ENCODE measurements around the gene NAPSA. TPM values are rescaled to one million over a fixed set of nuclear protein-coding genes. Genes with fewer than 3 reads are reported as not detected.

Gene NAPSA
- total RNA-seq, 6 experiments from 2014 or later: 0.19 to 2.2 (median 1.0) TPM

- no peak overlapping the region for H3K4me3 ChIP-seq
- H3K9me3 ChIP-seq: no peaks in the 10 kb centered on the region
- H3K36me3 ChIP-seq: no peaks in the 10 kb centered on the region
- H3K27ac ChIP-seq: no peak overlapping the region
- intact Hi-C loops (cut with DNase I): no loop called here
- H3K4me1 ChIP-seq: no peaks in the 10 kb centered on the region
- TF ChIP-seq POLR2A (IDR thresholded peaks at IDR 0.05): no peak
- TF ChIP-seq, protein P1, sequence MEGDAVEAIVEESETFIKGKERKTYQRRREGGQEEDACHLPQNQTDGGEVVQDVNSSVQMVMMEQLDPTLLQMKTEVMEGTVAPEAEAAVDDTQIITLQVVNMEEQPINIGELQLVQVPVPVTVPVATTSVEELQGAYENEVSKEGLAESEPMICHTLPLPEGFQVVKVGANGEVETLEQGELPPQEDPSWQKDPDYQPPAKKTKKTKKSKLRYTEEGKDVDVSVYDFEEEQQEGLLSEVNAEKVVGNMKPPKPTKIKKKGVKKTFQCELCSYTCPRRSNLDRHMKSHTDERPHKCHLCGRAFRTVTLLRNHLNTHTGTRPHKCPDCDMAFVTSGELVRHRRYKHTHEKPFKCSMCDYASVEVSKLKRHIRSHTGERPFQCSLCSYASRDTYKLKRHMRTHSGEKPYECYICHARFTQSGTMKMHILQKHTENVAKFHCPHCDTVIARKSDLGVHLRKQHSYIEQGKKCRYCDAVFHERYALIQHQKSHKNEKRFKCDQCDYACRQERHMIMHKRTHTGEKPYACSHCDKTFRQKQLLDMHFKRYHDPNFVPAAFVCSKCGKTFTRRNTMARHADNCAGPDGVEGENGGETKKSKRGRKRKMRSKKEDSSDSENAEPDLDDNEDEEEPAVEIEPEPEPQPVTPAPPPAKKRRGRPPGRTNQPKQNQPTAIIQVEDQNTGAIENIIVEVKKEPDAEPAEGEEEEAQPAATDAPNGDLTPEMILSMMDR (IDR thresholded peaks at IDR 0.05): no peak
- WGBS (ENCODE audit: insufficient coverage, low coverage, low lambda C conversion rate, missing lambda C conversion rate): no CpG with 5 or more reads among the region's 48 CpGs
- no peaks in the 10 kb centered on the region for H3K27me3 ChIP-seq
- no peak for ATAC-seq
- no peak for DNase-seq
These were observed 36.4 kb upstream of the NAPSA start for GRCh38 chr19:50401605-50402450.

GRCh38 chr19:50399368-50399745 is 33.9 kb upstream of the NAPSA start:
- intact Hi-C loops (cut with DNase I): no loop called here
- 90% methylated on average over 2 of the region's 10 CpGs for WGBS (ENCODE audit: insufficient coverage, low coverage, low lambda C conversion rate, missing lambda C conversion rate)

GRCh38 chr19:50398675-50399367 is 33.4 kb upstream of the NAPSA start:
- Histone ChIP-seq H3K4me3 (no peak overlapping the region), H3K9me3 (no peaks in the 10 kb centered on the region), H3K27ac (no peak overlapping the region), H3K27me3 (no peaks in the 10 kb centered on the region), H3K4me1 (no peaks in the 10 kb centered on the region), H3K36me3 (no peaks in the 10 kb centered on the region)
- TF ChIP-seq, protein P1 (IDR thresholded peaks at IDR 0.05): no peak
- TF ChIP-seq POLR2A (IDR thresholded peaks at IDR 0.05): no peak
- intact Hi-C loops (cut with DNase I): no loop called here
- DNase-seq (no peak), ATAC-seq (peak in 2 of 4 donors; percentile 6 to 30)
- WGBS (ENCODE audit: insufficient coverage, low coverage, low lambda C conversion rate, missing lambda C conversion rate): 0% methylated on average over 1 of the region's 13 CpGs

More at GRCh38 chr19:50399368-50399745, 33.9 kb upstream of the NAPSA start:
- peak in 1 of 4 donors; percentile 32 for ATAC-seq
- no peaks in the 10 kb centered on the region for H3K36me3 ChIP-seq
- no peak for DNase-seq
- H3K4me1 ChIP-seq: no peaks in the 10 kb centered on the region
- no peaks in the 10 kb centered on the region for H3K9me3 ChIP-seq
- H3K27me3 ChIP-seq: no peaks in the 10 kb centered on the region
- no peak overlapping the region for H3K27ac ChIP-seq
- TF ChIP-seq, protein P1 (IDR thresholded peaks at IDR 0.05): no peak
- TF ChIP-seq POLR2A (IDR thresholded peaks at IDR 0.05): no peak
- no peak overlapping the region for H3K4me3 ChIP-seq

DNA sequence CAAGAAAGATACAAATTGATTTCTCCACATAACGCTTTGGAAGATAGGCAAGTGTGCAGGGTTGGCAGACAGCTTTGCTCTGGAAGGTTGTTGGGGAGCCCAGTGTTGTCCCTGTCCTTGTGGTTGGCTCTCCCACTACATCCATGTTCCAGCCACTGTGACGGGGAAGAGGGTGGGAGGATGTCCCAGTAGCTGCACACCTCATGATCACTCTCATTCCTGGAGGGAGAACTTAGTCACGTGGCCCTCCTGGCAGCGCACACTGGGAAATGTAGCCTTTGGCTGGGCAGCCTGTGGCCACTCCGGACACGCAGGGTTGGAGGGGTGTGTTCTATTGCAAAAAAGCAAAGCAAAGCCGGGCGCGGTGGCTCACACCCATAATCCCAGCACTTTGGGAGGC is 28.6 kb upstream of the NAPSA start:
- ATAC-seq (no peak), DNase-seq (no peak)
- WGBS (ENCODE audit: insufficient coverage, low coverage, low lambda C conversion rate, missing lambda C conversion rate): 100% methylated on average over 3 of the region's 9 CpGs

More for the DNA sequence above, 28.6 kb upstream of the NAPSA start:
- Histone ChIP-seq H3K27ac (no peak overlapping the region), H3K9me3 (no peaks in the 10 kb centered on the region), H3K4me1 (no peaks in the 10 kb centered on the region), H3K27me3 (no peaks in the 10 kb centered on the region), H3K36me3 (no peaks in the 10 kb centered on the region), H3K4me3 (no peak overlapping the region)
- intact Hi-C loops (cut with DNase I): no loop called here
- TF ChIP-seq POLR2A (IDR thresholded peaks at IDR 0.05): no peak
- TF ChIP-seq, protein P1 (IDR thresholded peaks at IDR 0.05): no peak

All from right lobe of liver (tissue), 6 donors.